Hepatocyte (in vitro differentiated cells): ENCODE measurements around the gene PLCXD3. TPM values are rescaled to one million over a fixed set of nuclear protein-coding genes. Genes with fewer than 3 reads are reported as not detected.

Experiments
- DNase-seq: peaks from one replicate; pipeline ENCODE4 v3.0.0-alpha.2; 2016; ENCODE audit warnings: low spot score
- H2AFZ ChIP-seq: fragments of 200-600 bp; sonication (generic); 2 replicates; pipeline ENCODE4 v1.6.0; 2016; ENCODE audit warnings: antibody characterized with exemption, mild to moderate bottlenecking
- H3K27ac ChIP-seq: fragments of 200-600 bp; sonication (generic); 2 replicates; pipeline ENCODE4 v1.5.1; 2016; ENCODE audit warnings: mild to moderate bottlenecking
- H3K27me3 ChIP-seq: fragments of 200-600 bp; sonication (generic); 2 replicates; pipeline ENCODE4 v1.6.1; 2016
- H3K36me3 ChIP-seq: fragments of 200-600 bp; sonication (generic); replicated peaks from 2 replicates; pipeline ENCODE4 v1.5.1; 2016; ENCODE audit warnings: low read depth; ENCODE audit not compliant: insufficient read depth
- H3K4me1 ChIP-seq: fragments of 200-600 bp; sonication (generic); 2 replicates; pipeline ENCODE4 v1.5.1; 2016; ENCODE audit warnings: mild to moderate bottlenecking, moderate library complexity; ENCODE audit not compliant: insufficient read depth
- H3K4me2 ChIP-seq: fragments of 200-600 bp; sonication (generic); 2 replicates; pipeline ENCODE4 v1.6.0; 2016
- H3K4me3 ChIP-seq: fragments of 200-600 bp; sonication (generic); 2 replicates; pipeline ENCODE4 v1.5.1; 2016; ENCODE audit warnings: mild to moderate bottlenecking
- H3K79me2 ChIP-seq: fragments of 200-600 bp; sonication (generic); 2 replicates; pipeline ENCODE4 v1.6.0; 2017; ENCODE audit warnings: mild to moderate bottlenecking
- H3K9me2 ChIP-seq: fragments of 200-600 bp; sonication (generic); replicated peaks from 2 replicates; pipeline ENCODE4 v1.6.0; 2017; ENCODE audit warnings: mild to moderate bottlenecking; ENCODE audit not compliant: insufficient read depth
- H3K9me3 ChIP-seq: fragments of 200-600 bp; sonication (generic); 2 replicates; pipeline ENCODE4 v1.5.1; 2016; ENCODE audit warnings: low read depth, mild to moderate bottlenecking
- H4K20me1 ChIP-seq: fragments of 200-600 bp; sonication (generic); 2 replicates; pipeline ENCODE4 v1.6.0; 2016; ENCODE audit warnings: mild to moderate bottlenecking; ENCODE audit not compliant: insufficient read depth, poor library complexity, severe bottlenecking
- CTCF ChIP-seq: fragments of 200-600 bp; sonication (generic); IDR thresholded peaks from 2 replicates; pipeline ENCODE4 v1.5.1; 2016; ENCODE audit warnings: antibody characterized with exemption, mild to moderate bottlenecking; ENCODE audit not compliant: poor library complexity
- EZH2 ChIP-seq: fragments of 200-600 bp; sonication (generic); IDR thresholded peaks from 2 replicates; pipeline ENCODE4 v1.6.1; 2016; ENCODE audit warnings: antibody characterized with exemption, mild to moderate bottlenecking, borderline replicate concordance
- EZH2phosphoT487 ChIP-seq: fragments of 200-600 bp; sonication (generic); IDR thresholded peaks from one replicate; pipeline ENCODE4 v1.6.1; 2018; ENCODE audit warnings: antibody characterized with exemption, mild to moderate bottlenecking, low read depth, moderate library complexity; ENCODE audit not compliant: unreplicated experiment, severe bottlenecking
- WGBS: methylation state at CpG from one replicate; pipeline ENCODE4 v1.1.6; 2016; ENCODE audit warnings: low lambda C conversion rate; ENCODE audit errors: missing lambda C conversion rate; 5-methylcytosine and 5-hydroxymethylcytosine counted together
- polyA plus RNA-seq: library from polyadenylated mRNA; unstranded; fragments of >200 nt; fragmentation: Nextera tagmentation; extraction: Ambion mirVana; gene quantifications from 2 replicates; pipeline ENCODE4 v1.2.1, GENCODE V29; 2016
- total RNA-seq: library from RNA; depleted of rRNA; stranded (reverse); fragments of >200 nt; gene quantifications from 2 replicates; pipeline ENCODE4 v1.2.3, GENCODE V29; 2014

PLCXD3 gene
- total and polyA plus RNA-seq, 2 experiments from 2014 or later = 0.47 to 2.2 TPM

- no peaks in the 10 kb centered on the region for H3K79me2 ChIP-seq
- no peak overlapping the region for H3K4me2 ChIP-seq
- H3K27ac ChIP-seq = no peak overlapping the region
- no peaks in the 10 kb centered on the region for H3K9me3 ChIP-seq
- no peaks in the 10 kb centered on the region for H3K36me3 ChIP-seq
- H3K4me3 ChIP-seq = no peak overlapping the region
- no peaks in the 10 kb centered on the region for H3K9me2 ChIP-seq
- no peaks in the 10 kb centered on the region for H4K20me1 ChIP-seq
- no peak overlapping the region for H2AFZ ChIP-seq
- no peak for DNase-seq
- 79% methylated on average over 9 of the region's 9 CpGs for WGBS
- TF ChIP-seq EZH2phosphoT487 = no peak
- H3K27me3 ChIP-seq = no peaks in the 10 kb centered on the region
- peaks cover 14% of the 10 kb centered on the region for H3K4me1 ChIP-seq
Measured at GRCh38 chr5:41410307-41410706, 100.1 kb downstream of the PLCXD3 start.

GRCh38 chr5:41408676-41409443 is 101.5 kb downstream of the PLCXD3 start:
- H3K4me2 ChIP-seq = no peak overlapping the region
- H3K4me3 ChIP-seq = no peak overlapping the region
- peaks cover 14% of the 10 kb centered on the region for H3K4me1 ChIP-seq
- WGBS = 70% methylated on average over 6 of the region's 6 CpGs
- no peaks in the 10 kb centered on the region for H3K9me3 ChIP-seq
- no peaks in the 10 kb centered on the region for H3K27me3 ChIP-seq
- no peaks in the 10 kb centered on the region for H4K20me1 ChIP-seq
- H3K9me2 ChIP-seq = no peaks in the 10 kb centered on the region
- H3K79me2 ChIP-seq = no peaks in the 10 kb centered on the region
- no peaks in the 10 kb centered on the region for H3K36me3 ChIP-seq
- H3K27ac ChIP-seq = no peak overlapping the region
- no peak overlapping the region for H2AFZ ChIP-seq
- no peak for DNase-seq
- no peak for TF ChIP-seq EZH2phosphoT487
- TF ChIP-seq CTCF = no peak
- TF ChIP-seq EZH2 = no peak

DNA sequence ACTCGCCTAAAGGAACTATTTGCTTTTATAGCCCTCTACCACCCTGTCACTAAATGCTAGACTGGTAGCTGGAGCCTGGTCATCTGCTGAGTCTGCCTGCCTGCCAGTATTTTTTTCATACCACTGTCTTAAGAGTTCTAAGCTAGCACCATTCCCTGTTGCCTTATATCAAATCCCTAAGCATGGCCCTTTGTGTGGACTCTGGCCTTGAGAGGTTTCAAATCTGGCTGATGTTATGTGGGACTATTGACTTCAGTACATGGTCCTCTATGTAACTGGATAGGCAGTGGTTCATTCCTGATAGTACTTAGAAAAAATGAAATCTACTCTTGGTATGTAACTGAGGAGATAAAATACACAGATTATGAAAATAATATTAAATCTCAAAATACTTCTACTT is 103.5 kb downstream of the PLCXD3 start:
- no peaks in the 10 kb centered on the region for H3K27me3 ChIP-seq
- peak overlapping the region; percentile 51 for H3K4me2 ChIP-seq
- no peaks in the 10 kb centered on the region for H3K36me3 ChIP-seq
- H3K79me2 ChIP-seq = no peaks in the 10 kb centered on the region
- DNase-seq = no peak
- H3K27ac ChIP-seq = peak overlapping the region; percentile 59
- WGBS = 57% methylated on average over 1 of the region's 1 CpG
- TF ChIP-seq CTCF (no peak), EZH2phosphoT487 (no peak), EZH2 (no peak)
- H2AFZ ChIP-seq = no peak overlapping the region
- peaks cover 7% of the 10 kb centered on the region for H3K4me1 ChIP-seq
- H3K4me3 ChIP-seq = no peak overlapping the region
- no peaks in the 10 kb centered on the region for H4K20me1 ChIP-seq
- H3K9me2 ChIP-seq = no peaks in the 10 kb centered on the region
- H3K9me3 ChIP-seq = no peaks in the 10 kb centered on the region

- Histone ChIP-seq H3K9me2 (no peaks in the 10 kb centered on the region), H3K4me3 (no peak overlapping the region), H3K79me2 (no peaks in the 10 kb centered on the region), H3K36me3 (no peaks in the 10 kb centered on the region), H2AFZ (no peak overlapping the region), H3K4me2 (peak overlapping the region; percentile 51), H3K27ac (peak overlapping the region; percentile 59), H3K9me3 (no peaks in the 10 kb centered on the region), H3K27me3 (no peaks in the 10 kb centered on the region), H4K20me1 (no peaks in the 10 kb centered on the region), H3K4me1 (peaks cover 7% of the 10 kb centered on the region)
- no peak for TF ChIP-seq EZH2phosphoT487
- peak; percentile 33 for DNase-seq
- WGBS = 59% methylated on average over 1 of the region's 1 CpG
Measured at GRCh38 chr5:41406424-41406823, 104.0 kb downstream of the PLCXD3 start.
